ENCODE data around the gene SIK3.

The SIK3 gene

GRCh38 chr11:116986521-116987105 is 111.6 kb downstream of the SIK3 start:
- TF ChIP-seq GABPA (IDR thresholded peaks at IDR 0.05; ENCODE audit: low read depth) (no peak), SPI1 (IDR thresholded peaks at IDR 0.05; ENCODE audit: borderline replicate concordance, low read depth) (peak; percentile 54; the same call in 1 of the 2 replicates), POLR2AphosphoS5 (IDR thresholded peaks at IDR 0.05; ENCODE audit: low read depth) (no peak), REST (IDR thresholded peaks at IDR 0.05; ENCODE audit: insufficient replicate concordance, low read depth) (no peak)
- TF ChIP-seq, protein P1, sequence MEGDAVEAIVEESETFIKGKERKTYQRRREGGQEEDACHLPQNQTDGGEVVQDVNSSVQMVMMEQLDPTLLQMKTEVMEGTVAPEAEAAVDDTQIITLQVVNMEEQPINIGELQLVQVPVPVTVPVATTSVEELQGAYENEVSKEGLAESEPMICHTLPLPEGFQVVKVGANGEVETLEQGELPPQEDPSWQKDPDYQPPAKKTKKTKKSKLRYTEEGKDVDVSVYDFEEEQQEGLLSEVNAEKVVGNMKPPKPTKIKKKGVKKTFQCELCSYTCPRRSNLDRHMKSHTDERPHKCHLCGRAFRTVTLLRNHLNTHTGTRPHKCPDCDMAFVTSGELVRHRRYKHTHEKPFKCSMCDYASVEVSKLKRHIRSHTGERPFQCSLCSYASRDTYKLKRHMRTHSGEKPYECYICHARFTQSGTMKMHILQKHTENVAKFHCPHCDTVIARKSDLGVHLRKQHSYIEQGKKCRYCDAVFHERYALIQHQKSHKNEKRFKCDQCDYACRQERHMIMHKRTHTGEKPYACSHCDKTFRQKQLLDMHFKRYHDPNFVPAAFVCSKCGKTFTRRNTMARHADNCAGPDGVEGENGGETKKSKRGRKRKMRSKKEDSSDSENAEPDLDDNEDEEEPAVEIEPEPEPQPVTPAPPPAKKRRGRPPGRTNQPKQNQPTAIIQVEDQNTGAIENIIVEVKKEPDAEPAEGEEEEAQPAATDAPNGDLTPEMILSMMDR (IDR thresholded peaks at IDR 0.05; ENCODE audit: insufficient read depth, low read length) = no peak
- peak overlapping the region; percentile 80 for H3K27ac ChIP-seq (replicated peaks)
- peak; percentile 49 to 71 for DNase-seq (ENCODE audit: low read depth in 1 of 2, low spot score in 1 of 2)
- no peaks in the 10 kb centered on the region for H3K27me3 ChIP-seq (ENCODE audit: insufficient read depth, poor library complexity, severe bottlenecking)
- H3K4me3 ChIP-seq (replicated peaks; ENCODE audit: insufficient read depth, low read length) = peak overlapping the region; percentile 27

GRCh38 chr11:116984589-116984988 is 113.6 kb downstream of the SIK3 start:
- DNase-seq (ENCODE audit: low read depth in 1 of 2, low spot score in 1 of 2) = peak; percentile 75 to 77
- Histone ChIP-seq H3K27me3 (ENCODE audit: insufficient read depth, poor library complexity, severe bottlenecking) (no peaks in the 10 kb centered on the region), H3K27ac (replicated peaks) (peak overlapping the region; percentile 80), H3K4me3 (replicated peaks; ENCODE audit: insufficient read depth, low read length) (no peak overlapping the region)
- TF ChIP-seq, protein P1 (IDR thresholded peaks at IDR 0.05; ENCODE audit: insufficient read depth, low read length) = no peak
- TF ChIP-seq POLR2AphosphoS5 (IDR thresholded peaks at IDR 0.05; ENCODE audit: low read depth) (no peak; the same call in 1 of the 2 replicates), GABPA (IDR thresholded peaks at IDR 0.05; ENCODE audit: low read depth) (no peak), REST (IDR thresholded peaks at IDR 0.05; ENCODE audit: insufficient replicate concordance, low read depth) (no peak), SPI1 (IDR thresholded peaks at IDR 0.05; ENCODE audit: borderline replicate concordance, low read depth) (no peak)

- DNase-seq (ENCODE audit: low read depth in 1 of 2, low spot score in 1 of 2) = no peak
- TF ChIP-seq POLR2AphosphoS5 (IDR thresholded peaks at IDR 0.05; ENCODE audit: low read depth) = no peak
- TF ChIP-seq REST (IDR thresholded peaks at IDR 0.05; ENCODE audit: insufficient replicate concordance, low read depth) = no peak
- TF ChIP-seq GABPA (IDR thresholded peaks at IDR 0.05; ENCODE audit: low read depth) = no peak
- TF ChIP-seq, protein P1 (IDR thresholded peaks at IDR 0.05; ENCODE audit: insufficient read depth, low read length) = no peak
Measured at GRCh38 chr11:116984186-116984585, 114.0 kb downstream of the SIK3 start.

More at GRCh38 chr11:116984186-116984585, 114.0 kb downstream of the SIK3 start:
- Histone ChIP-seq H3K4me3 (replicated peaks; ENCODE audit: insufficient read depth, low read length) (no peak overlapping the region), H3K27ac (replicated peaks) (peak overlapping the region; percentile 80), H3K27me3 (ENCODE audit: insufficient read depth, poor library complexity, severe bottlenecking) (no peaks in the 10 kb centered on the region)

Measured in HL-60 (cell line).